Endothelial cell of umbilical vein (primary cell): ENCODE measurements around the gene TLE3. TPM values are rescaled to one million over a fixed set of nuclear protein-coding genes. Genes with fewer than 3 reads are reported as not detected.

Experiments
- BruUV-seq: library from RNA; stranded (reverse); fragments of 400-500 nt; replicated peaks from 2 replicates; lab custom pipeline; 2021; lab: Mats Ljungman, UMichigan
- CTCF ChIA-PET: fragments of 300-600, 350-600 bp; sonication (Branson Sonifier 250); formaldehyde crosslinking; loops from one replicate; lab custom pipeline; 2021; ENCODE audit warnings: antibody characterized with exemption, inconsistent platforms; lab: Charles Lee
- POLR2A ChIA-PET: fragments of 300-600, 350-600 bp; sonication (Branson Sonifier 250); formaldehyde crosslinking; loops from one replicate; lab custom pipeline; 2021; ENCODE audit warnings: antibody characterized with exemption, inconsistent platforms; lab: Charles Lee
- DNase-seq: peaks from one replicate; pipeline ENCODE4 v3.0.0-alpha.2; 2011; ENCODE audit warnings: low read depth, low spot score
- FAIRE-seq: peaks from 2 replicates; lab custom pipeline; 2011; peaks lifted over from hg19 to GRCh38; lab: Jason Lieb, UNC
- H2AFZ ChIP-seq: 2 replicates; pipeline ENCODE4 v1.6.0; 2012; ENCODE audit warnings: low read depth, low read length, control low read depth, inconsistent platforms
- H3K27ac ChIP-seq: 2 replicates; pipeline ENCODE4 v1.5.1; 2011; ENCODE audit warnings: low read depth, mild to moderate bottlenecking, control low read depth, low read length, moderate library complexity; ENCODE audit not compliant: insufficient read depth
- H3K27me3 ChIP-seq, 2 experiments: 2 replicates each; pipeline versions ENCODE4 v1.6.0 to v1.6.1; 2011; ENCODE audit warnings: low read length in 2 of 2, mixed read lengths in 1 of 2; ENCODE audit not compliant: control insufficient read depth in 2 of 2, insufficient read depth in 2 of 2
- H3K36me3 ChIP-seq, 2 experiments: 2 replicates in 1 of 2; 3 replicates in 1 of 2; pipeline ENCODE4 v1.5.1; 2011; ENCODE audit warnings: low read length in 2 of 2, mild to moderate bottlenecking in 1 of 2, moderate library complexity in 1 of 2; ENCODE audit not compliant: control insufficient read depth in 2 of 2, insufficient read depth in 2 of 2; ENCODE audit errors: extremely low read depth in 1 of 2
- H3K4me1 ChIP-seq: 3 replicates; pipeline ENCODE4 v1.5.1; 2011; ENCODE audit warnings: mild to moderate bottlenecking, low read length; ENCODE audit not compliant: control insufficient read depth, insufficient read depth; ENCODE audit errors: extremely low read depth
- H3K4me2 ChIP-seq: 2 replicates; pipeline ENCODE4 v1.6.1; 2011; ENCODE audit warnings: low read length, control low read depth, mixed read lengths; ENCODE audit not compliant: insufficient read depth
- H3K4me3 ChIP-seq, 3 experiments: fragments of 200-600 bp in 1 of 3; sonication (generic), shearing (Covaris generic) in 1 of 3; replicated peaks in 1 of 3; 2 replicates each; pipeline ENCODE4 v1.5.1; 2011 to 2016; ENCODE audit warnings: control low read depth in 3 of 3, low read length in 3 of 3, mild to moderate bottlenecking in 2 of 3, inconsistent platforms in 1 of 3, low read depth in 1 of 3, moderate library complexity in 1 of 3; ENCODE audit not compliant: insufficient read depth in 1 of 3
- H3K79me2 ChIP-seq: 2 replicates; pipeline ENCODE4 v1.6.0; 2012; ENCODE audit warnings: low read length, inconsistent platforms; ENCODE audit not compliant: control insufficient read depth, insufficient read depth
- H3K9ac ChIP-seq: replicated peaks from 2 replicates; pipeline ENCODE3; 2011; ENCODE audit warnings: low read length, control low read depth; ENCODE audit not compliant: insufficient read depth; ENCODE audit errors: extremely low read depth
- H3K9me1 ChIP-seq: replicated peaks from 3 replicates; pipeline ENCODE4 v1.6.0; 2011; ENCODE audit warnings: mild to moderate bottlenecking, low read length; ENCODE audit not compliant: control insufficient read depth, insufficient read depth; ENCODE audit errors: extremely low read depth
- H3K9me3 ChIP-seq: replicated peaks from 2 replicates; pipeline ENCODE4 v1.5.1; 2012; ENCODE audit warnings: low read length, inconsistent platforms; ENCODE audit not compliant: control insufficient read depth, insufficient read depth
- H4K20me1 ChIP-seq: replicated peaks from 2 replicates; pipeline ENCODE3; 2011; ENCODE audit warnings: mild to moderate bottlenecking, low read length; ENCODE audit not compliant: control insufficient read depth, insufficient read depth; ENCODE audit errors: extremely low read depth
- EZH2 ChIP-seq: IDR thresholded peaks from 2 replicates; pipeline ENCODE4 v1.6.1; 2012; ENCODE audit warnings: borderline replicate concordance, low read depth, mild to moderate bottlenecking, moderate library complexity, low read length, inconsistent platforms; ENCODE audit not compliant: severe bottlenecking
- FOS ChIP-seq: IDR thresholded peaks from 2 replicates; pipeline ENCODE4 v1.6.1; 2011; ENCODE audit warnings: mild to moderate bottlenecking, low read length, moderate library complexity, borderline replicate concordance; ENCODE audit not compliant: insufficient read depth
- GATA2 ChIP-seq: IDR thresholded peaks from 2 replicates; pipeline ENCODE4 v1.7.0; 2011; ENCODE audit warnings: low read depth, mild to moderate bottlenecking, moderate library complexity, mixed read lengths, low read length; ENCODE audit not compliant: insufficient read length, insufficient read depth
- JUN ChIP-seq: IDR thresholded peaks from 2 replicates; pipeline ENCODE4 v1.6.1; 2011; ENCODE audit warnings: borderline replicate concordance, low read depth; ENCODE audit not compliant: insufficient read length, insufficient read depth
- MYC ChIP-seq: IDR thresholded peaks from one replicate; pipeline ENCODE4 v1.6.1; 2011; ENCODE audit warnings: mild to moderate bottlenecking, low read depth, low read length
- POLR2A ChIP-seq: IDR thresholded peaks from 2 replicates; pipeline ENCODE4 v1.6.1; 2012; ENCODE audit warnings: low read depth, mild to moderate bottlenecking, control low read depth, low read length
- POLR2AphosphoS5 ChIP-seq: IDR thresholded peaks from 2 replicates; pipeline ENCODE4 v1.6.1; 2012; ENCODE audit warnings: low read depth, mild to moderate bottlenecking, control low read depth, low read length, moderate library complexity; ENCODE audit not compliant: insufficient read depth
- dilution Hi-C: fragments of 300-500 bp; cut with MboI; formaldehyde crosslinking; loops from one replicate; pipeline ENCODE4 v1.15.0; 2019; ENCODE audit warnings: low sequenced_read_pairs; ENCODE audit not compliant: extremely low pct_ligation_motif_present
- intact Hi-C: fragments of 100-400 bp; cut with micrococcal nuclease; formaldehyde crosslinking; loops from one replicate; pipeline ENCODE4 v1.10.0; 2022
- polyA plus RNA-seq, 4 experiments: library from polyadenylated mRNA; depleted of rRNA in 3 of 4; stranded (reverse) in 3 of 4; unstranded in 1 of 4; fragments of >200 nt; gene quantifications; 2 replicates each; pipeline versions ENCODE4 v1.2.1 to v1.2.3, GENCODE V29; 2011 to 2012; ENCODE audit warnings: missing spikeins in 1 of 4
- total RNA-seq: library from RNA; stranded (reverse); gene quantifications from 2 replicates; pipeline ENCODE4 v1.2.3, GENCODE V29; 2021
- TF ChIP-seq, protein P1 (sequence below): IDR thresholded peaks from 2 replicates; pipeline ENCODE4 v1.6.1; 2011; ENCODE audit not compliant: insufficient read depth, insufficient read length
- TF ChIP-seq, protein P2 (sequence below), 2 donors: IDR thresholded peaks; 1 replicate in 1 of 2; 2 replicates in 1 of 2; pipeline ENCODE4 v1.5.1; 2011; ENCODE audit warnings: low read length in 2 of 2, mild to moderate bottlenecking in 2 of 2, moderate library complexity in 2 of 2, control low read depth in 1 of 2, inconsistent platforms in 1 of 2, low read depth in 1 of 2; ENCODE audit not compliant: insufficient read depth in 1 of 2; ENCODE audit errors: extremely low read depth in 1 of 2

The TLE3 gene
- total and polyA plus RNA-seq, 2 donors (not counting 3 experiments of a cell fraction or from before 2014, with no cell fraction given): 40.5 to 56.9 TPM

DNA sequence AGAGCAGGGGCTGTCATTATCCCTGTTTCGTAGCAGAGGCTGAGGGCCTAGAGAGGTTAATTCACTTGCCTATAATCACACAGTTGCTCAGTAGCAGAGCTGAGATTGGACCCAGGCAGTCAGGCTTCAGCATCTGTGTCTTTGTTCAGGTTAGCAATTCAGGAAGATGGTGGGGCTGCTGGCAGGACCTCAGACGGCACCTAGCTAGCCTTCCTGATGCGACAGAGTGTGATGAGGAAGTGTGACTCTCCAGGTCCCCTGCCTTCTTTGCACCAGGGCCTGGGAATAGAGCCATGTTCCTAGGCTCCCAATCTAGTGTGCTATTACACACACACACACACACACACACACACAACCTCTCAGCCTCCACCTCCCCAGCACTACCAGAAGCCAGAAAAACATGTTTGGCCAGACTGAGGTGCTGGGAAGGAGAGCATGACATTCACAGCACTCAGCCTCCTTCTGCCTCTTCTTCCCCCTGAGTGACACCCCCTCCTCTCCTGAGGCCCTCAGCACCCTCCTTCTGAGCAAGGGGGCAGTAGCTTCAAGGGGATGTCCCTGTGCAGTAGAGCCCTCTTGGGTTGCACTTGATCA is 88.9 kb downstream of the TLE3 start:
- TF ChIP-seq GATA2 (no peak), MYC (no peak), EZH2 (no peak), FOS (no peak), POLR2AphosphoS5 (no peak), JUN (no peak), POLR2A (no peak)
- TF ChIP-seq, protein P1, sequence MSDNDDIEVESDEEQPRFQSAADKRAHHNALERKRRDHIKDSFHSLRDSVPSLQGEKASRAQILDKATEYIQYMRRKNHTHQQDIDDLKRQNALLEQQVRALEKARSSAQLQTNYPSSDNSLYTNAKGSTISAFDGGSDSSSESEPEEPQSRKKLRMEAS: no peak
- TF ChIP-seq, protein P2, sequence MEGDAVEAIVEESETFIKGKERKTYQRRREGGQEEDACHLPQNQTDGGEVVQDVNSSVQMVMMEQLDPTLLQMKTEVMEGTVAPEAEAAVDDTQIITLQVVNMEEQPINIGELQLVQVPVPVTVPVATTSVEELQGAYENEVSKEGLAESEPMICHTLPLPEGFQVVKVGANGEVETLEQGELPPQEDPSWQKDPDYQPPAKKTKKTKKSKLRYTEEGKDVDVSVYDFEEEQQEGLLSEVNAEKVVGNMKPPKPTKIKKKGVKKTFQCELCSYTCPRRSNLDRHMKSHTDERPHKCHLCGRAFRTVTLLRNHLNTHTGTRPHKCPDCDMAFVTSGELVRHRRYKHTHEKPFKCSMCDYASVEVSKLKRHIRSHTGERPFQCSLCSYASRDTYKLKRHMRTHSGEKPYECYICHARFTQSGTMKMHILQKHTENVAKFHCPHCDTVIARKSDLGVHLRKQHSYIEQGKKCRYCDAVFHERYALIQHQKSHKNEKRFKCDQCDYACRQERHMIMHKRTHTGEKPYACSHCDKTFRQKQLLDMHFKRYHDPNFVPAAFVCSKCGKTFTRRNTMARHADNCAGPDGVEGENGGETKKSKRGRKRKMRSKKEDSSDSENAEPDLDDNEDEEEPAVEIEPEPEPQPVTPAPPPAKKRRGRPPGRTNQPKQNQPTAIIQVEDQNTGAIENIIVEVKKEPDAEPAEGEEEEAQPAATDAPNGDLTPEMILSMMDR (IDR thresholded peaks at IDR 0.05; ENCODE audit: extremely low read depth in 1 of 2, insufficient read depth in 1 of 2, low read depth in 1 of 2, low read length in 2 of 2): no peak
- ChIA-PET CTCF (no interaction called here), POLR2A (no interaction called here)
- no peak for FAIRE-seq
- Histone ChIP-seq H4K20me1 (no peaks in the 10 kb centered on the region), H3K27me3 (no peaks in the 10 kb centered on the region), H3K4me1 (no peaks in the 10 kb centered on the region), H3K4me3 (no peak overlapping the region), H3K9ac (no peak overlapping the region), H3K4me2 (no peak overlapping the region), H2AFZ (no peak overlapping the region), H3K27ac (no peak overlapping the region), H3K9me1 (no peaks in the 10 kb centered on the region), H3K79me2 (no peaks in the 10 kb centered on the region), H3K9me3 (no peaks in the 10 kb centered on the region), H3K36me3 (no peaks in the 10 kb centered on the region)
- DNase-seq: no peak
- intact Hi-C loops: no loop called here
- dilution Hi-C loops: no loop called here
- no TSS peak for BruUV-seq
